IPS-15b (cell line): ENCODE results near the gene GNGT1.

Source experiments
- H3K27me3 ChIP-seq: one replicate; pipeline ENCODE4 v1.6.1; 2013; ENCODE audit warnings: low read length; ENCODE audit not compliant: control insufficient read depth, insufficient read depth
- H3K36me3 ChIP-seq: one replicate; pipeline ENCODE4 v1.6.1; 2013; ENCODE audit warnings: low read length; ENCODE audit not compliant: control insufficient read depth, insufficient read depth
- H3K4me1 ChIP-seq: one replicate; pipeline ENCODE4 v1.6.1; 2013; ENCODE audit warnings: mild to moderate bottlenecking, low read length; ENCODE audit not compliant: control insufficient read depth, insufficient read depth
- H3K4me3 ChIP-seq: one replicate; pipeline ENCODE4 v1.5.1; 2013; ENCODE audit warnings: low read depth, low read length
- H3K9ac ChIP-seq: one replicate; pipeline ENCODE4 v1.6.1; 2013; ENCODE audit warnings: low read depth, mild to moderate bottlenecking, low read length
- H3K9me3 ChIP-seq: one replicate; pipeline ENCODE4 v1.6.1; 2013; ENCODE audit warnings: mild to moderate bottlenecking, low read length; ENCODE audit not compliant: control insufficient read depth, insufficient read depth

The GNGT1 gene

GRCh38 chr7:93926800-93927199 is 20.4 kb downstream of the GNGT1 start:
- Histone ChIP-seq H3K9ac (no peak overlapping the region), H3K4me1 (no peaks in the 10 kb centered on the region), H3K27me3 (peaks cover 9% of the 10 kb centered on the region), H3K9me3 (no peaks in the 10 kb centered on the region), H3K36me3 (no peaks in the 10 kb centered on the region), H3K4me3 (no peak overlapping the region)

- no peak overlapping the region for H3K4me3 ChIP-seq
- no peak overlapping the region for H3K9ac ChIP-seq
- no peaks in the 10 kb centered on the region for H3K4me1 ChIP-seq
- H3K27me3 ChIP-seq: peaks cover 2% of the 10 kb centered on the region
- no peaks in the 10 kb centered on the region for H3K9me3 ChIP-seq
- H3K36me3 ChIP-seq: no peaks in the 10 kb centered on the region
These were observed 21.2 kb downstream of the GNGT1 start for GRCh38 chr7:93927585-93927984.

GRCh38 chr7:93931655-93932054 is 25.3 kb downstream of the GNGT1 start:
- Histone ChIP-seq H3K36me3 (no peaks in the 10 kb centered on the region), H3K9ac (no peak overlapping the region), H3K4me1 (no peaks in the 10 kb centered on the region), H3K9me3 (no peaks in the 10 kb centered on the region), H3K27me3 (no peaks in the 10 kb centered on the region), H3K4me3 (no peak overlapping the region)

GRCh38 chr7:93933156-93933555 is 26.8 kb downstream of the GNGT1 start:
- H3K9ac ChIP-seq: no peak overlapping the region
- H3K9me3 ChIP-seq: no peaks in the 10 kb centered on the region
- no peaks in the 10 kb centered on the region for H3K36me3 ChIP-seq
- H3K4me1 ChIP-seq: no peaks in the 10 kb centered on the region
- H3K4me3 ChIP-seq: no peak overlapping the region
- H3K27me3 ChIP-seq: no peaks in the 10 kb centered on the region

- Histone ChIP-seq H3K27me3 (no peaks in the 10 kb centered on the region), H3K9ac (no peak overlapping the region), H3K4me1 (no peaks in the 10 kb centered on the region), H3K9me3 (no peaks in the 10 kb centered on the region), H3K4me3 (no peak overlapping the region), H3K36me3 (no peaks in the 10 kb centered on the region)
These were observed 28.7 kb downstream of the GNGT1 start for GRCh38 chr7:93935102-93935501.

- H3K27me3 ChIP-seq: no peaks in the 10 kb centered on the region
- no peaks in the 10 kb centered on the region for H3K4me1 ChIP-seq
- H3K4me3 ChIP-seq: no peak overlapping the region
- H3K9me3 ChIP-seq: no peaks in the 10 kb centered on the region
- H3K36me3 ChIP-seq: no peaks in the 10 kb centered on the region
- no peak overlapping the region for H3K9ac ChIP-seq
These were observed 31.5 kb downstream of the GNGT1 start for GRCh38 chr7:93937818-93938217.

- Histone ChIP-seq H3K27me3 (no peaks in the 10 kb centered on the region), H3K9me3 (no peaks in the 10 kb centered on the region), H3K36me3 (no peaks in the 10 kb centered on the region), H3K4me1 (no peaks in the 10 kb centered on the region), H3K9ac (no peak overlapping the region), H3K4me3 (no peak overlapping the region)
These were observed 31.9 kb downstream of the GNGT1 start for GRCh38 chr7:93938293-93938692.

- Histone ChIP-seq H3K4me3 (no peak overlapping the region), H3K27me3 (no peaks in the 10 kb centered on the region), H3K4me1 (no peaks in the 10 kb centered on the region), H3K9ac (no peak overlapping the region), H3K9me3 (no peaks in the 10 kb centered on the region), H3K36me3 (no peaks in the 10 kb centered on the region)
These were observed 35.6 kb downstream of the GNGT1 start for GRCh38 chr7:93941945-93942344.

- Histone ChIP-seq H3K36me3 (no peaks in the 10 kb centered on the region), H3K4me3 (no peak overlapping the region), H3K4me1 (no peaks in the 10 kb centered on the region), H3K9me3 (no peaks in the 10 kb centered on the region), H3K9ac (no peak overlapping the region), H3K27me3 (no peaks in the 10 kb centered on the region)
These were observed 37.6 kb downstream of the GNGT1 start for GRCh38 chr7:93943816-93944540.

- Histone ChIP-seq H3K4me1 (no peaks in the 10 kb centered on the region), H3K4me3 (no peak overlapping the region), H3K9ac (no peak overlapping the region), H3K27me3 (no peaks in the 10 kb centered on the region), H3K9me3 (no peaks in the 10 kb centered on the region), H3K36me3 (no peaks in the 10 kb centered on the region)
These were observed 38.3 kb downstream of the GNGT1 start for GRCh38 chr7:93944673-93945072.

- Histone ChIP-seq H3K9me3 (no peaks in the 10 kb centered on the region), H3K27me3 (no peaks in the 10 kb centered on the region), H3K4me1 (no peaks in the 10 kb centered on the region), H3K36me3 (no peaks in the 10 kb centered on the region), H3K4me3 (no peak overlapping the region), H3K9ac (no peak overlapping the region)
These were observed 38.7 kb downstream of the GNGT1 start for GRCh38 chr7:93945083-93945482.

- H3K27me3 ChIP-seq: no peaks in the 10 kb centered on the region
- no peaks in the 10 kb centered on the region for H3K4me1 ChIP-seq
- no peaks in the 10 kb centered on the region for H3K9me3 ChIP-seq
- H3K36me3 ChIP-seq: no peaks in the 10 kb centered on the region
- H3K9ac ChIP-seq: no peak overlapping the region
- H3K4me3 ChIP-seq: no peak overlapping the region
These were observed 39.6 kb downstream of the GNGT1 start for GRCh38 chr7:93945756-93946535.
